DND-41 (cell line): Measurements from ENCODE around the gene DNAJC15.

Experiments
- ATAC-seq: fragments of 200-7000 bp; cut with Tn5 transposase; 3 replicates; pipeline ENCODE4 v1.9.1; 2021; ENCODE audit warnings: low read depth; ENCODE audit not compliant: insufficient read depth
- DNase-seq: peaks from one replicate; pipeline ENCODE4 v3.0.0-alpha.2; 2020
- H2AFZ ChIP-seq: 2 replicates; pipeline ENCODE4 v1.6.0; 2012; ENCODE audit warnings: low read depth, low read length
- H3K27ac ChIP-seq: 2 replicates; pipeline ENCODE4 v1.5.1; 2012; ENCODE audit warnings: low read length, inconsistent platforms
- H3K27me3 ChIP-seq: fragments of 200-600 bp; sonication (generic); 2 replicates; pipeline ENCODE4 v1.6.0; 2012; ENCODE audit warnings: low read length, mild to moderate bottlenecking, inconsistent platforms; ENCODE audit not compliant: insufficient read depth, poor library complexity
- H3K36me3 ChIP-seq: 2 replicates; pipeline ENCODE4 v1.5.1; 2012; ENCODE audit warnings: low read length, inconsistent platforms; ENCODE audit not compliant: insufficient read depth
- H3K4me1 ChIP-seq: 2 replicates; pipeline ENCODE4 v1.5.1; 2012; ENCODE audit warnings: mild to moderate bottlenecking, low read length; ENCODE audit not compliant: insufficient read depth
- H3K4me2 ChIP-seq: 2 replicates; pipeline ENCODE4 v1.6.0; 2012; ENCODE audit warnings: mild to moderate bottlenecking, moderate library complexity, low read length, inconsistent platforms; ENCODE audit not compliant: insufficient read depth
- H3K4me3 ChIP-seq, 2 experiments: fragments of 200-600 bp in 1 of 2; shearing (Covaris generic) in 1 of 2; 2 replicates each; pipeline ENCODE4 v1.5.1; 2012 to 2016; ENCODE audit warnings: inconsistent platforms in 2 of 2, low read length in 2 of 2, mild to moderate bottlenecking in 2 of 2, low read depth in 1 of 2, moderate library complexity in 1 of 2
- H3K79me2 ChIP-seq: 2 replicates; pipeline ENCODE4 v1.6.0; 2012; ENCODE audit warnings: low read length, inconsistent platforms; ENCODE audit not compliant: insufficient read depth
- H3K9ac ChIP-seq: 2 replicates; pipeline ENCODE4 v1.6.0; 2012; ENCODE audit warnings: low read depth, mild to moderate bottlenecking, inconsistent platforms, low read length, moderate library complexity
- H3K9me3 ChIP-seq: 2 replicates; pipeline ENCODE4 v1.5.1; 2012; ENCODE audit warnings: low read length, moderate library complexity, mild to moderate bottlenecking, inconsistent platforms; ENCODE audit not compliant: insufficient read depth, severe bottlenecking
- H4K20me1 ChIP-seq: 2 replicates; pipeline ENCODE4 v1.6.0; 2012; ENCODE audit warnings: low read length; ENCODE audit not compliant: insufficient read depth
- EZH2 ChIP-seq: IDR thresholded peaks from 3 replicates; pipeline ENCODE4 v1.6.1; 2012; ENCODE audit warnings: borderline replicate concordance, low read depth, mild to moderate bottlenecking, moderate library complexity, low read length, inconsistent platforms; ENCODE audit not compliant: severe bottlenecking
- TF ChIP-seq, protein P1 (sequence below): IDR thresholded peaks from 2 replicates; pipeline ENCODE4 v1.5.1; 2012; ENCODE audit warnings: borderline replicate concordance, low read length, moderate library complexity, mild to moderate bottlenecking; ENCODE audit not compliant: poor library complexity, severe bottlenecking; ENCODE audit errors: extremely low read depth

DNAJC15 gene

DNA sequence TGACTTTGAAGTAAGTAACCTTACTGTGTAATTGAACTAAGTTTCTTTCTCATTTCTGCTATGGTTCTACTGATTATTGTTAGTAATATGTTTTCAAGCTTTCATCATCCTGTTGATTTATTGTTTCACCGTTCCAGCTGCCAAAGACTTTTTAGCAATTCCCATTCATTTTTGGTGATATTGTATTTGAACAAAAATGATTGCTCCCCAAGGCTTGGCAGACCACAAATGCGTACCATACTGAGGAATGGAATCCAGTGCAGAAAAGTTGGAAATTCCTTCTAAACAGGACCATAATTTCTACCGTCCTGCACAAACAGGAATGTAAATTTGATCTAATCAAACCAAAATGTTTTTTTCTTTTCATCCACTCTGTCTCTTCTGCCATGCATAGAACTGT is 42.1 kb upstream of the DNAJC15 start:
- no peak overlapping the region for H3K4me2 ChIP-seq
- ATAC-seq (no peak), DNase-seq (no peak)
- no peaks in the 10 kb centered on the region for H3K9me3 ChIP-seq
- no peak overlapping the region for H3K9ac ChIP-seq
- no peak overlapping the region for H2AFZ ChIP-seq
- H3K79me2 ChIP-seq = no peaks in the 10 kb centered on the region
- H3K36me3 ChIP-seq = no peaks in the 10 kb centered on the region
- no peak overlapping the region for H3K4me3 ChIP-seq
- TF ChIP-seq, protein P1, sequence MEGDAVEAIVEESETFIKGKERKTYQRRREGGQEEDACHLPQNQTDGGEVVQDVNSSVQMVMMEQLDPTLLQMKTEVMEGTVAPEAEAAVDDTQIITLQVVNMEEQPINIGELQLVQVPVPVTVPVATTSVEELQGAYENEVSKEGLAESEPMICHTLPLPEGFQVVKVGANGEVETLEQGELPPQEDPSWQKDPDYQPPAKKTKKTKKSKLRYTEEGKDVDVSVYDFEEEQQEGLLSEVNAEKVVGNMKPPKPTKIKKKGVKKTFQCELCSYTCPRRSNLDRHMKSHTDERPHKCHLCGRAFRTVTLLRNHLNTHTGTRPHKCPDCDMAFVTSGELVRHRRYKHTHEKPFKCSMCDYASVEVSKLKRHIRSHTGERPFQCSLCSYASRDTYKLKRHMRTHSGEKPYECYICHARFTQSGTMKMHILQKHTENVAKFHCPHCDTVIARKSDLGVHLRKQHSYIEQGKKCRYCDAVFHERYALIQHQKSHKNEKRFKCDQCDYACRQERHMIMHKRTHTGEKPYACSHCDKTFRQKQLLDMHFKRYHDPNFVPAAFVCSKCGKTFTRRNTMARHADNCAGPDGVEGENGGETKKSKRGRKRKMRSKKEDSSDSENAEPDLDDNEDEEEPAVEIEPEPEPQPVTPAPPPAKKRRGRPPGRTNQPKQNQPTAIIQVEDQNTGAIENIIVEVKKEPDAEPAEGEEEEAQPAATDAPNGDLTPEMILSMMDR = no peak
- TF ChIP-seq EZH2 = no peak
- no peaks in the 10 kb centered on the region for H3K27me3 ChIP-seq
- H3K27ac ChIP-seq = no peak overlapping the region
- no peaks in the 10 kb centered on the region for H3K4me1 ChIP-seq
- H4K20me1 ChIP-seq = no peaks in the 10 kb centered on the region

DNA sequence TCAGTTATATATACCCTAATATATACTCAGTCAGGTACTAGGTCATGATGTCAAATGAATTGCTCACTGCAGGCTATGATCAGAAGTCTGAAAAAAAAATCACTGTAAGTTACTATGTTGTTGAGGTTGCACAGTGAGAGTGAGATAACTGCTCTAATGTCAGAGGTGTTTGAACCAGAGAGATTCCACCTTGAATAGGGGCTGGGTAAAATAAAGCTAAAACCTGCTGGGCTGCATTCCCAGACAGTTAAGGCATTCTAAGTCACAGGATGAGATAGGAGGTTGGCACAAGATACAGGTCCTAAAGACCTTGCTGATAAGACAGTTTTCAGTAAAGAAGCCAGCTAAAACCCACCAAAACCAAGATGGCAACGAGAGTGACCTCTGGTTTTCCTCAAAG is 41.5 kb upstream of the DNAJC15 start:
- TF ChIP-seq, protein P1 = no peak
- no peak for TF ChIP-seq EZH2
- H3K4me1 ChIP-seq = no peaks in the 10 kb centered on the region
- H3K9me3 ChIP-seq = no peaks in the 10 kb centered on the region
- DNase-seq (no peak), ATAC-seq (no peak)
- H4K20me1 ChIP-seq = no peaks in the 10 kb centered on the region
- no peaks in the 10 kb centered on the region for H3K79me2 ChIP-seq
- no peak overlapping the region for H3K9ac ChIP-seq
- H3K4me2 ChIP-seq = no peak overlapping the region
- no peaks in the 10 kb centered on the region for H3K27me3 ChIP-seq
- H2AFZ ChIP-seq = no peak overlapping the region
- H3K4me3 ChIP-seq = no peak overlapping the region
- H3K27ac ChIP-seq = no peak overlapping the region
- H3K36me3 ChIP-seq = no peaks in the 10 kb centered on the region

DNA sequence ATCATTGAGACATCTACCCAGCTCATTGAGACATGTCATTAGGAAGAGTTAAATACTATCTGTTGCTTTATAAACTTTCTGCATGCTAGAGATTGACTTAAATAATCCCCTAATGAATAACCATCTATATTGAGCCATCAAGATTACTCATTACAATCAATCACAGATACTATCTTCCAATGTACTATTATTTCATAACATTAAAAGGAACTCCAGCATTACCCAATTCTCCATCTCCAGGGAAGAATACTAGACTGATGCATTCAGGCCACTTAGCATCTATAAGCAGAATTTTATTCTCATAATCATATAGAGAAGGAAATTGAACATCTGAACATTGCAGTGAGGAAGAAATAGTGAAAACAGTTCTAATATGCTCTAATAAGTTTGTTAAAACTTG is 39.4 kb upstream of the DNAJC15 start:
- Histone ChIP-seq H3K9me3 (no peaks in the 10 kb centered on the region), H3K4me1 (peaks cover 1% of the 10 kb centered on the region), H3K27ac (no peak overlapping the region), H3K4me2 (no peak overlapping the region), H4K20me1 (no peaks in the 10 kb centered on the region), H3K27me3 (no peaks in the 10 kb centered on the region), H3K4me3 (no peak overlapping the region), H3K9ac (no peak overlapping the region), H2AFZ (no peak overlapping the region), H3K79me2 (no peaks in the 10 kb centered on the region), H3K36me3 (no peaks in the 10 kb centered on the region)
- DNase-seq = no peak
- no peak for ATAC-seq
- TF ChIP-seq, protein P1 = no peak
- TF ChIP-seq EZH2 = no peak

DNA sequence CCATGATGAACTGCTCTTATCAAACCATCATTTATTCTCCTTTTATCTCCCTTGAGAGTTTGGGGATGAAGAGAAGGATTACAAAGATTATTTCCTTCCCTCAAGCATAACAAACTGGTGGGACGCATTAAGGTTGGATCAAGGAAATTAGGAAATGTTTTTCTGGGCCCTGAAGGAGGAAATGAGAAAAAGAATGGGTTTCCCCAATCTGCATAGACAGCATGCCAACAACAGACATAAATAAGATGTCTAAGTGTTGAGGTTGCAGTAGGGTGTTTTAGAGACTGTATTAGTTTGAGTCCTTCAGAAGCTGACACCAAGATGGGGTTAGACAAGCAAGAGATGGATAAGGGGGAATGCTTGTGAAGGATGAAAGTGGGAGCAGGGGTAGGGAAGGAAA is 38.7 kb upstream of the DNAJC15 start:
- H3K9ac ChIP-seq = no peak overlapping the region
- peaks cover 5% of the 10 kb centered on the region for H3K4me1 ChIP-seq
- H4K20me1 ChIP-seq = no peaks in the 10 kb centered on the region
- H3K4me3 ChIP-seq = no peak overlapping the region
- no peak overlapping the region for H3K27ac ChIP-seq
- H3K36me3 ChIP-seq = no peaks in the 10 kb centered on the region
- H3K4me2 ChIP-seq = no peak overlapping the region
- no peaks in the 10 kb centered on the region for H3K9me3 ChIP-seq
- no peak overlapping the region for H2AFZ ChIP-seq
- H3K27me3 ChIP-seq = no peaks in the 10 kb centered on the region
- no peak for TF ChIP-seq EZH2
- TF ChIP-seq, protein P1 = no peak
- no peaks in the 10 kb centered on the region for H3K79me2 ChIP-seq
- no peak for DNase-seq
- ATAC-seq = no peak
